Testis (tissue), 2 donors: ENCODE data around the gene PLXDC2.

Experiments
- POLR2A ChIP-seq: fragments of 450-650 bp; IDR thresholded peaks from one replicate; pipeline ENCODE4 v1.6.1; 2017; ENCODE audit warnings: antibody characterized with exemption, mild to moderate bottlenecking, moderate library complexity
- TF ChIP-seq, protein P1 (sequence below), 3 experiments: fragments of 450-650 bp in 2 of 3; fragments of 200-600 bp in 1 of 3; sonication (generic) in 1 of 3; IDR thresholded peaks; one replicate each; pipeline ENCODE4 v1.5.1; 2016 to 2019; ENCODE audit warnings: antibody characterized with exemption in 3 of 3, mild to moderate bottlenecking in 2 of 3, moderate library complexity in 1 of 3

DNA sequence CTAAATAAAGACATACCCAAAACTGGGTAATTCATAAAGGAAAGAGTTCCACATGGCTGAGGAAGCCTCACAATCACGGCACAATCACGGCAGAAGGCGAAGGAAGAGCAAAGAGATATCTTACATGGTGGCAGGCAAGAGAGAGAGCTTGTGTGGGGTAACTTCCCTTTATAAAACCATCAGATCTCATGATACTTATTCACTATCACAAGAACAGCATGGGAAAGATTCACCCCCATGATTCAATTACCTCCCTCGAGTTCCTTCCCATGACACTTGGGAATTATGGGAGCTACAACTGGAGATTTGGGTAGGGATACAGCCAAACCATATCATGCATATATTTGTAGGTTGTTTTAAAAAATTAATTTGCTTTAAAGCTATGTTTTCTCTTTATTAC lies 217.2 kb downstream of the PLXDC2 start:
- TF ChIP-seq, protein P1, sequence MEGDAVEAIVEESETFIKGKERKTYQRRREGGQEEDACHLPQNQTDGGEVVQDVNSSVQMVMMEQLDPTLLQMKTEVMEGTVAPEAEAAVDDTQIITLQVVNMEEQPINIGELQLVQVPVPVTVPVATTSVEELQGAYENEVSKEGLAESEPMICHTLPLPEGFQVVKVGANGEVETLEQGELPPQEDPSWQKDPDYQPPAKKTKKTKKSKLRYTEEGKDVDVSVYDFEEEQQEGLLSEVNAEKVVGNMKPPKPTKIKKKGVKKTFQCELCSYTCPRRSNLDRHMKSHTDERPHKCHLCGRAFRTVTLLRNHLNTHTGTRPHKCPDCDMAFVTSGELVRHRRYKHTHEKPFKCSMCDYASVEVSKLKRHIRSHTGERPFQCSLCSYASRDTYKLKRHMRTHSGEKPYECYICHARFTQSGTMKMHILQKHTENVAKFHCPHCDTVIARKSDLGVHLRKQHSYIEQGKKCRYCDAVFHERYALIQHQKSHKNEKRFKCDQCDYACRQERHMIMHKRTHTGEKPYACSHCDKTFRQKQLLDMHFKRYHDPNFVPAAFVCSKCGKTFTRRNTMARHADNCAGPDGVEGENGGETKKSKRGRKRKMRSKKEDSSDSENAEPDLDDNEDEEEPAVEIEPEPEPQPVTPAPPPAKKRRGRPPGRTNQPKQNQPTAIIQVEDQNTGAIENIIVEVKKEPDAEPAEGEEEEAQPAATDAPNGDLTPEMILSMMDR (IDR thresholded peaks at IDR 0.05): no peak
- no peak for TF ChIP-seq POLR2A
